Neural cell (in vitro differentiated cells): Measurements from ENCODE around the gene ARHGAP30. TPM values are rescaled to one million over a fixed set of nuclear protein-coding genes. Genes with fewer than 3 reads are reported as not detected.

ENCODE experiments used
- H2AFZ ChIP-seq: fragments of 200-600, 300-800 bp; sonication (generic), shearing (Covaris generic); 2 replicates; pipeline ENCODE4 v1.6.0; 2014; ENCODE audit warnings: low read depth, mild to moderate bottlenecking, antibody characterized with exemption, low read length, moderate library complexity
- H3F3A ChIP-seq: fragments of 200-600 bp; shearing (Covaris generic); 2 replicates; pipeline ENCODE4 v1.6.1; 2016; ENCODE audit warnings: mild to moderate bottlenecking, moderate library complexity, mixed read lengths, antibody characterized with exemption, low read length; ENCODE audit not compliant: insufficient read depth, poor library complexity, severe bottlenecking
- H3K27ac ChIP-seq: fragments of 200-600, 300-800 bp; sonication (generic), shearing (Covaris generic); 2 replicates; pipeline ENCODE4 v1.5.1; 2014; ENCODE audit warnings: mild to moderate bottlenecking, low read length, moderate library complexity
- H3K27me3 ChIP-seq: fragments of 300-800, 200-600 bp; sonication (generic), shearing (Covaris generic); 2 replicates; pipeline ENCODE4 v1.6.0; 2014; ENCODE audit warnings: mild to moderate bottlenecking, low read depth, low read length, moderate library complexity; ENCODE audit not compliant: insufficient read depth
- H3K36me3 ChIP-seq: fragments of 300-800, 200-600 bp; sonication (generic), shearing (Covaris generic); 2 replicates; pipeline ENCODE4 v1.5.1; 2014; ENCODE audit warnings: mild to moderate bottlenecking, antibody characterized with exemption, low read length, moderate library complexity; ENCODE audit not compliant: insufficient read depth
- H3K4me2 ChIP-seq: fragments of 300-800, 200-600 bp; sonication (generic), shearing (Covaris generic); 2 replicates; pipeline ENCODE4 v1.6.0; 2014; ENCODE audit warnings: mild to moderate bottlenecking, low read length
- H3K4me3 ChIP-seq: fragments of 300-800, 200-600 bp; sonication (generic), shearing (Covaris generic); 2 replicates; pipeline ENCODE4 v1.5.1; 2014; ENCODE audit warnings: mild to moderate bottlenecking, low read length, moderate library complexity
- H3K79me2 ChIP-seq: fragments of 200-600 bp; shearing (Covaris generic); replicated peaks from 2 replicates; pipeline ENCODE4 v1.6.0; 2014; ENCODE audit warnings: mild to moderate bottlenecking, low read length, moderate library complexity; ENCODE audit not compliant: insufficient read depth
- H3K9ac ChIP-seq: fragments of 300-800, 200-600 bp; sonication (generic), shearing (Covaris generic); 2 replicates; pipeline ENCODE4 v1.6.1; 2016; ENCODE audit warnings: mild to moderate bottlenecking, low read length, mixed read lengths
- H3K9me2 ChIP-seq: fragments of 200-600 bp; shearing (Covaris generic); 2 replicates; pipeline ENCODE4 v1.6.1; 2016; ENCODE audit warnings: mild to moderate bottlenecking, low read length, mixed read lengths; ENCODE audit not compliant: insufficient read depth
- H3K9me3 ChIP-seq: fragments of 200-600, 300-800 bp; sonication (generic), shearing (Covaris generic); 2 replicates; pipeline ENCODE4 v1.6.1; 2016; ENCODE audit warnings: mild to moderate bottlenecking, mixed run types, low read length, moderate library complexity, mixed read lengths
- H4K20me1 ChIP-seq: fragments of 200-600 bp; shearing (Covaris generic); 2 replicates; pipeline ENCODE4 v1.6.1; 2016; ENCODE audit warnings: mild to moderate bottlenecking, mixed run types; ENCODE audit not compliant: insufficient read depth
- CTCF ChIP-seq: fragments of 450-650 bp; IDR thresholded peaks from 2 replicates; pipeline ENCODE4 v1.5.1; 2014; ENCODE audit warnings: antibody characterized with exemption, mild to moderate bottlenecking, moderate library complexity; ENCODE audit not compliant: poor library complexity, severe bottlenecking
- EP300 ChIP-seq: fragments of 450-650 bp; conservative IDR thresholded peaks from 2 replicates; pipeline ENCODE4 v1.6.1; 2014; ENCODE audit warnings: antibody characterized with exemption, mild to moderate bottlenecking, moderate library complexity; ENCODE audit not compliant: poor library complexity, severe bottlenecking
- EZH2 ChIP-seq: fragments of 200-600, 300-800 bp; shearing (Covaris generic), sonication (generic); IDR thresholded peaks from 2 replicates; pipeline ENCODE4 v1.6.1; 2014; ENCODE audit warnings: antibody characterized with exemption, low read length, borderline replicate concordance, mild to moderate bottlenecking; ENCODE audit not compliant: insufficient read depth, poor library complexity, severe bottlenecking
- MXI1 ChIP-seq: fragments of 450-650 bp; conservative IDR thresholded peaks from 2 replicates; pipeline ENCODE4 v1.6.1; 2014; ENCODE audit warnings: antibody characterized with exemption, mild to moderate bottlenecking; ENCODE audit not compliant: poor library complexity, severe bottlenecking
- POLR2AphosphoS5 ChIP-seq: IDR thresholded peaks from 2 replicates; pipeline ENCODE4 v1.6.1; 2012
- RAD21 ChIP-seq: fragments of 450-650 bp; conservative IDR thresholded peaks from 2 replicates; pipeline ENCODE4 v1.6.1; 2014; ENCODE audit warnings: antibody characterized with exemption, mild to moderate bottlenecking, moderate library complexity
- REST ChIP-seq: IDR thresholded peaks from 2 replicates; pipeline ENCODE4 v1.6.1; 2012; ENCODE audit warnings: borderline replicate concordance
- SMC3 ChIP-seq: fragments of 450-650 bp; conservative IDR thresholded peaks from 2 replicates; pipeline ENCODE4 v1.6.1; 2014; ENCODE audit warnings: antibody characterized with exemption, mild to moderate bottlenecking, moderate library complexity; ENCODE audit not compliant: poor library complexity
- TAF1 ChIP-seq: IDR thresholded peaks from 2 replicates; pipeline ENCODE4 v1.6.1; 2012; ENCODE audit warnings: low read depth
- polyA plus RNA-seq: library from polyadenylated mRNA; depleted of rRNA; stranded (reverse); fragments of >200 nt; gene quantifications from 2 replicates; pipeline ENCODE4 v1.2.3, GENCODE V29; 2014

Gene ARHGAP30
- polyA plus RNA-seq, 1 donor from 2014 or later, result not detected

GRCh38 chr1:161080441-161081405, 11.0 kb upstream of the ARHGAP30 start:
- Histone ChIP-seq H3K36me3 (no peaks in the 10 kb centered on the region), H3K4me2 (no peak overlapping the region), H3K79me2 (no peaks in the 10 kb centered on the region), H2AFZ (no peak overlapping the region), H3K27me3 (no peaks in the 10 kb centered on the region), H3K9me3 (no peaks in the 10 kb centered on the region), H3K27ac (no peak overlapping the region), H3K4me3 (no peak overlapping the region), H3F3A (no peaks in the 10 kb centered on the region), H3K9me2 (no peaks in the 10 kb centered on the region), H4K20me1 (no peaks in the 10 kb centered on the region), H3K9ac (no peak overlapping the region)
- TF ChIP-seq MXI1 (no peak), SMC3 (no peak), RAD21 (no peak)

- Histone ChIP-seq H3K79me2 (no peaks in the 10 kb centered on the region), H2AFZ (no peak overlapping the region), H3K4me2 (no peak overlapping the region), H3K27me3 (no peaks in the 10 kb centered on the region), H3F3A (no peaks in the 10 kb centered on the region), H3K4me3 (no peak overlapping the region), H4K20me1 (no peaks in the 10 kb centered on the region), H3K36me3 (no peaks in the 10 kb centered on the region), H3K9me2 (no peaks in the 10 kb centered on the region), H3K27ac (no peak overlapping the region), H3K9me3 (no peaks in the 10 kb centered on the region), H3K9ac (no peak overlapping the region)
- no peak for TF ChIP-seq EP300
- TF ChIP-seq TAF1, result no peak
- no peak for TF ChIP-seq EZH2
- no peak for TF ChIP-seq RAD21
- no peak for TF ChIP-seq CTCF
- no peak for TF ChIP-seq SMC3
- no peak for TF ChIP-seq REST
- no peak for TF ChIP-seq POLR2AphosphoS5
- no peak for TF ChIP-seq MXI1
Observed at GRCh38 chr1:161079436-161080110, 9.9 kb upstream of the ARHGAP30 start.
